HL-60/S4 treated with phorbol 12-myristate 13-acetate at 8.2 ng/mL for 4 days and 3 days (cell line): ENCODE measurements around the gene UBR7.

ENCODE experiments used
- in situ Hi-C: fragments of 300-500 bp; cut with MboI; formaldehyde crosslinking; loops from 2 replicates; pipeline ENCODE4 v1.15.0; 2022; ENCODE audit warnings: low sequenced_read_pairs

UBR7 gene

DNA sequence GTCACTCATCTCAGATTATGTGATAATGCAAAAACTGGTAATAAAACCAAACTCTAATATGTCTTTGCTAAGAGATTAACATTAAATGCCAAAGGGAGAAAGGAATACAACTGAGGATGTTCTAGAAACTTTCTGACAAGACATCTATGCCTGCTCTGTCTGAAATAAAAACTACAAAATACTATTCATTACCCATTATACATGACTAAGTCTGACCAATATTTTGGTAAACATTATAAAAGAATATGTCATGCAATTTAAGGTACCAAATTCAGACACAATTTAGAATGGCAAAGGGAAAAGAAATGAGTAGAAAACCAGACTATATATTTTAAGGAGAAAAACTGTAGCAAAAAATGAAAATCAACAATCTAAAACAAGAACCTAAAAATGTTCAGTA is 39.5 kb downstream of the UBR7 start:
- in situ Hi-C loops: no loop called here

GRCh38 chr14:93249128-93249831 is 42.2 kb downstream of the UBR7 start:
- in situ Hi-C loops: no loop called here

GRCh38 chr14:93262446-93262845 is 55.4 kb downstream of the UBR7 start:
- in situ Hi-C loops: no loop called here

GRCh38 chr14:93263416-93263815 is 56.4 kb downstream of the UBR7 start:
- in situ Hi-C loops: no loop called here

- in situ Hi-C loops: no loop called here
Measured at GRCh38 chr14:93266127-93266526, 59.1 kb downstream of the UBR7 start.

DNA sequence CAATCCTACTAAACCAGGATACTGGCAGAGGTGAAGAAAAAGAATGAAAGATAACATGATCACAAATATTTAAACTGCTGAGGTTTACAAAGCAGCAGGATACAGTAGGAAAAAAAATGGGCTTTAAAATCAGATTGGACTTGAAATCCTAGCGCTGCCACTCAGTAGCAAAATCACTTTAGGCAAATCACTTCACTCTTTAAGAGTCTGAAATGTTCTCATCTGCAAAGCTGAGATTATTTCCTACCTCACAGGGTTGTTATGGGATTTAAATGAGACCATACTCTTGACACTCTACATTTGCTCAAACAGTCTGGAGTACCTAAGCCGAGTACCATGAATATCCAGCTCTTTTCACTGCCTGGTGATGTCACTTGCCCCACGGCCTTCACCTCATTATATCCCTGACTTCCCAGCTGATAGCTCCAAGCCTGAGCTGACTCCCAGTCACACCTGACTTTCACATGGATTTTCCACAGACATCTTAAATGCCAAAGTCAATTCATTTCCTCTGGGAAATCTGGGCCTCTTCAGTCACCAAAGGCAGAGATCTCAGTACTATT is 60.2 kb downstream of the UBR7 start:
- in situ Hi-C loops: no loop called here

DNA sequence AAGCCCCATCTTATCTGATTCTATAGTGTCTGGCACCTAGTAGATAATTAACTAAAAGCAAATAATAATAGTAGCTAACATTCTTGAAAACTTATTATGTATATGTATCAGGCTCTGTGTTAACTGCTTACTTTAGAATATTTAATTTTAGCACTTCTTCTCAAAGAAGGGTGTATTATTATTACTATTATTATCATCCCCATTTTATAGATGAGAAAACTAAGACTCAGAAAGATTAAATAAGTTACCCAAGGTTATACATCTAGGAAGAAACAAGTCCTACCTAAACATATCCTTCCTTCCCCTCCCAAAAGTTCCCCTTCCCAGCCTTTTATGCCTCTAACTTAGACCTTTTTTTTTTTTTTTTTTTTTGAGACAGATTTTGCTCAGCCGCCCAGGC is 61.4 kb downstream of the UBR7 start:
- in situ Hi-C loops: no loop called here

DNA sequence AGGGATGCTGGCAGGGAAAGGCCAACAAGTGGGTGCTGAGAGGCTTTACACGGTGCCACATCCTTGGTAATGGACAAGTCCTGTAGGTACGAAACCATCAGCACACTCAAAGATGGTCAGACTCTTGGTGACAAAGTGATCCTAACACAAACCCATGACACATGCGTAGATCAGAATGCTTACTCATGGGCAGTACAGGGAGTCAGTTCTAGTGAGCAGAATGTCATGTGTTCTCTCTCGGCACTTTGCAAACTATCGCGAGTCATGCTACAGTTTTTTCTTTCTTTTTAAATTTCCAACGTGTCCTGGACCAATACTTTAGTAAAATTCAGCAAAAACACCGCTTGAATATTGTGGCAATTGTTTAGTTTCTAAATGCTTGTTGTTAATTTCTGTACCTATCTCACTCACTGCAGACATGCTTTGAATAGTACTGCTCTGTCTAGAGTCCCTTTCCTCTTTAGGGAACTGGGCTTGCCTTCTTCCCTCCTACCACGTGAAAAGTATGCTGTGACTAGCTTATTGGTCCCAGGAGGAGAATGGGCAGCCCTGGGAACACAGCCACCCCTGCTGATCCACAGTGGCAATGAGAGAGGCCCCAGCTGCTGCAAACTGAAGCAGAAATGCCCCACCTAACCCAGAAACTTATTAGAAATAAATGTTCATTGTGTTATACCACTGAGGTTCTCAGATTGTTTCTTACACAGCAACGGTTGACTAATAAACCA is 62.4 kb downstream of the UBR7 start:
- in situ Hi-C loops: no loop called here

DNA sequence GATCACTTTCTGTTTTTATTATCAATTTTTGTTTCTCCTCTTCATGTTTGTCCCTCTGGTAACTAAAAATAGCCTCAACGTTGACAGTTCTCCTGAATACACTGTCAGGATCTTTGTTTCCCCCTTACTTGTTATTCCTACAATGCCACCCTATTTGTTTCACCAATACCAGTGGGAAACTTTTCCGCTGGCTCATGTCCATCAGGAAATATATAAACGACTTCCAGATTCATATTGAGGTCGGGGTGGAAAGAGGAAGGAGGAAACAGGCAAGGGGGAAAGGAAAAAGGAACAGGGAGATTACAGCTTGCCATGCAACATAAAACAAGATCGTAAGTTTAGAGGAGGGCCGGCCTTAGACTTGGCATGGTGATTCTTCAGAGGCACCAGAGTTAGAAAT is 64.1 kb downstream of the UBR7 start:
- in situ Hi-C loops: no loop called here

GRCh38 chr14:93274055-93274806 is 67.2 kb downstream of the UBR7 start:
- in situ Hi-C loops: no loop called here

GRCh38 chr14:93276031-93276716 is 69.1 kb downstream of the UBR7 start:
- in situ Hi-C loops: no loop called here
